ENCODE results near the gene ATG9B. TPM values are rescaled to one million over a fixed set of nuclear protein-coding genes. Genes with fewer than 3 reads are reported as not detected.

The ATG9B gene
- total and polyA plus RNA-seq, 2 donors from 2014 or later, result 0.19 TPM

GRCh38 chr7:151010307-151011096 lies 13.8 kb downstream of the ATG9B start:
- H3K4me1 ChIP-seq (ENCODE audit: control insufficient read depth in 2 of 3, insufficient read depth in 2 of 3, low read depth in 1 of 3, low read length in 3 of 3), result peaks cover 0 to 20% (median 0%) of the 10 kb centered on the region in 3 donors
- H3K27ac ChIP-seq (ENCODE audit: low read depth in 2 of 2, low read length in 2 of 2), result no peak overlapping the region

GRCh38 chr7:151010037-151010306 lies 14.3 kb downstream of the ATG9B start:
- Histone ChIP-seq H3K27ac (ENCODE audit: low read depth in 2 of 2, low read length in 2 of 2) (no peak overlapping the region), H3K4me3 (ENCODE audit: low read length in 3 of 3) (no peak overlapping the region), H3K9ac (ENCODE audit: low read length in 3 of 3) (no peak overlapping the region), H3K4me1 (ENCODE audit: control insufficient read depth in 2 of 3, insufficient read depth in 2 of 3, low read depth in 1 of 3, low read length in 3 of 3) (peaks cover 0 to 20% (median 0%) of the 10 kb centered on the region in 3 donors), H3K36me3 (ENCODE audit: control insufficient read depth in 2 of 3, insufficient read depth in 3 of 3, low read length in 3 of 3) (no peaks in the 10 kb centered on the region), H3K9me3 (ENCODE audit: control insufficient read depth in 2 of 3, insufficient read depth in 1 of 3, low read length in 3 of 3) (no peaks in the 10 kb centered on the region), H3K27me3 (ENCODE audit: control insufficient read depth, insufficient read depth, low read length) (peaks cover 3% of the 10 kb centered on the region)
- TF ChIP-seq, protein P1, sequence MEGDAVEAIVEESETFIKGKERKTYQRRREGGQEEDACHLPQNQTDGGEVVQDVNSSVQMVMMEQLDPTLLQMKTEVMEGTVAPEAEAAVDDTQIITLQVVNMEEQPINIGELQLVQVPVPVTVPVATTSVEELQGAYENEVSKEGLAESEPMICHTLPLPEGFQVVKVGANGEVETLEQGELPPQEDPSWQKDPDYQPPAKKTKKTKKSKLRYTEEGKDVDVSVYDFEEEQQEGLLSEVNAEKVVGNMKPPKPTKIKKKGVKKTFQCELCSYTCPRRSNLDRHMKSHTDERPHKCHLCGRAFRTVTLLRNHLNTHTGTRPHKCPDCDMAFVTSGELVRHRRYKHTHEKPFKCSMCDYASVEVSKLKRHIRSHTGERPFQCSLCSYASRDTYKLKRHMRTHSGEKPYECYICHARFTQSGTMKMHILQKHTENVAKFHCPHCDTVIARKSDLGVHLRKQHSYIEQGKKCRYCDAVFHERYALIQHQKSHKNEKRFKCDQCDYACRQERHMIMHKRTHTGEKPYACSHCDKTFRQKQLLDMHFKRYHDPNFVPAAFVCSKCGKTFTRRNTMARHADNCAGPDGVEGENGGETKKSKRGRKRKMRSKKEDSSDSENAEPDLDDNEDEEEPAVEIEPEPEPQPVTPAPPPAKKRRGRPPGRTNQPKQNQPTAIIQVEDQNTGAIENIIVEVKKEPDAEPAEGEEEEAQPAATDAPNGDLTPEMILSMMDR (IDR thresholded peaks at IDR 0.05; ENCODE audit: borderline replicate concordance, extremely low read depth, insufficient read depth), result no peak
- FAIRE-seq (no peak), DNase-seq (peak in 1 of 5 donors; percentile 71)
- intact Hi-C loops (cut with DNase I), result no loop called here

More at GRCh38 chr7:151010307-151011096, 13.8 kb downstream of the ATG9B start:
- Histone ChIP-seq H3K9me3 (ENCODE audit: control insufficient read depth in 2 of 3, insufficient read depth in 1 of 3, low read length in 3 of 3) (no peaks in the 10 kb centered on the region), H3K36me3 (ENCODE audit: control insufficient read depth in 2 of 3, insufficient read depth in 3 of 3, low read length in 3 of 3) (no peaks in the 10 kb centered on the region), H3K4me3 (ENCODE audit: low read length in 3 of 3) (no peak overlapping the region), H3K9ac (ENCODE audit: low read length in 3 of 3) (no peak overlapping the region), H3K27me3 (ENCODE audit: control insufficient read depth, insufficient read depth, low read length) (peaks cover 3% of the 10 kb centered on the region)
- FAIRE-seq (no peak), DNase-seq (peak; percentile 46 to 84 (median 71))
- intact Hi-C loops (cut with DNase I), result no loop called here
- TF ChIP-seq, protein P1 (IDR thresholded peaks at IDR 0.05; ENCODE audit: borderline replicate concordance, extremely low read depth, insufficient read depth), result no peak

DNA sequence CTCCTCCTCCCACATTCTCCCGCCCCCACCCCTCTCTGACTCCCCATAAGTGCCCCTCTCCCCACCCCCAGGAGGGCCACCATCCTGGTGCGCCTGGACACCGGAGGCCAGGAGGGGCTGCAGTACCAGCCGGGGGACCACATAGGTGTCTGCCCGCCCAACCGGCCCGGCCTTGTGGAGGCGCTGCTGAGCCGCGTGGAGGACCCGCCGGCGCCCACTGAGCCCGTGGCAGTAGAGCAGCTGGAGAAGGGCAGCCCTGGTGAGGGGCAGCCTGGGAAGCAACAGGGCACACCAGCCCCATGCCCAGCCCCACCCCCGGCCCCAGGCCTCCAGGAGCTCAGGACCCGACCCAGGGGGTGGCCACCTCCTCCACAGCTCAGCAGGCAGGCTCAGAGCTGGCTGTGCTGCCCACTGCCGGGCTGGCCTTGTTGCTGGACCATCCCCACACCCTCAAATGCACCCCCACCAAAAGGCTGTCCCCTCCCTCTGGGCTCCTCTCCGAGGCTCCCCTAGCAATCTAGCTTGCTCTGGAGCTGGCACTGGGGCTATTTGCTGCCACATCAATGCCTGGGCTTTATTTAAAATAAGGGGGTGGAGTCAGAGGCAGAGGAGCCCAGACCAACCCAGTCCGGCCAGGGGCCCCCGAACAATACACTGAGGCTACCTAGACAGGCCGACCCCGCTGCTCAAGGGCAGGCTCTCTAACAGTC lies 14.8 kb downstream of the ATG9B start:
- Histone ChIP-seq H3K36me3 (ENCODE audit: control insufficient read depth in 2 of 3, insufficient read depth in 3 of 3, low read length in 3 of 3) (no peaks in the 10 kb centered on the region), H3K9me3 (ENCODE audit: control insufficient read depth in 2 of 3, insufficient read depth in 1 of 3, low read length in 3 of 3) (no peaks in the 10 kb centered on the region), H3K9ac (ENCODE audit: low read length in 3 of 3) (no peak overlapping the region), H3K4me1 (ENCODE audit: control insufficient read depth in 2 of 3, insufficient read depth in 2 of 3, low read depth in 1 of 3, low read length in 3 of 3) (peaks cover 0 to 20% (median 0%) of the 10 kb centered on the region in 3 donors), H3K4me3 (ENCODE audit: low read length in 3 of 3) (no peak overlapping the region), H3K27me3 (ENCODE audit: control insufficient read depth, insufficient read depth, low read length) (peaks cover 3% of the 10 kb centered on the region), H3K27ac (ENCODE audit: low read depth in 2 of 2, low read length in 2 of 2) (no peak overlapping the region)
- FAIRE-seq (no peak), DNase-seq (peak in 2 of 5 donors; percentile 71 to 76)
- intact Hi-C loops (cut with DNase I), result no loop called here
- TF ChIP-seq, protein P1 (IDR thresholded peaks at IDR 0.05; ENCODE audit: borderline replicate concordance, extremely low read depth, insufficient read depth), result no peak
